ENCODE data around the gene STX8.

STX8 gene

DNA sequence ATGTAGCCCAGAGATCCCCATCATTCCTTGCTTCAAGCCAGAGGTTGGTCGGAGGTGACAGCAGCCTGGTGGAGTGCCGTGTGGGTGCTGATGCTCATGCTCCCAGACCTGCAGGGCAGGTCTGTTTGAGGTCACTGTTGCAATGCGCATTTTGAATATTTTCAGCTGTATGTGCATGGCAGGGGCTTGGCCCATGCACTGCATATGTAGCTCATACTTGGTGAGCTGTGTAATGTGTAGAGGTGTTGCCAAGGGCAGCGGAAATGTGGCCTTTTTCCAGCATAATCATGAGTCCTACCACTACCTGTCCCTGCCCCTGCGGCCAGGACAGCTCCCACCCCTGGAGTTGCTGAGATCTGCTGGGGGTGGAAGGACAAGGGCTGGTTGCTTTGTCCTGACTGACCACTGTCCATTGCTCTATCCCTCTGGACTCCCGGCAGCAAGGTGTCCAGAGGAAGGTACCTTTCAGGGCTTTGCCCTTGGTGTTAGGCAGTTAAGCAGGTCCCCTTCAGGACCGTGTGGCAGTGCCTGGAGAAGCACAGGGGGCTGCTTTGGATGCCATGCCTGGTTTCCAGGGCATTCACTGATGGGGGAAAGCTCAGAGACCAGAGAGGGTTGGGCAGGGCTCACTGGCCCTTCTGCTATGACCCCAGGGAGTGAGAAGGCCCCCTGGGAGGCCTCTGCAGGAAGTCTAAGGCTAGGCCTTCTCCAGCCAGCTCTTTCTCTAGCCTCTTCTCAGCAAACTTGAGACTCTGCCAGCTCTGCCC, 339.2 kb downstream of the STX8 start:
- no peak for DNase-seq

GRCh38 chr17:9235346-9235745, 340.3 kb downstream of the STX8 start:
- no peak for DNase-seq

DNA sequence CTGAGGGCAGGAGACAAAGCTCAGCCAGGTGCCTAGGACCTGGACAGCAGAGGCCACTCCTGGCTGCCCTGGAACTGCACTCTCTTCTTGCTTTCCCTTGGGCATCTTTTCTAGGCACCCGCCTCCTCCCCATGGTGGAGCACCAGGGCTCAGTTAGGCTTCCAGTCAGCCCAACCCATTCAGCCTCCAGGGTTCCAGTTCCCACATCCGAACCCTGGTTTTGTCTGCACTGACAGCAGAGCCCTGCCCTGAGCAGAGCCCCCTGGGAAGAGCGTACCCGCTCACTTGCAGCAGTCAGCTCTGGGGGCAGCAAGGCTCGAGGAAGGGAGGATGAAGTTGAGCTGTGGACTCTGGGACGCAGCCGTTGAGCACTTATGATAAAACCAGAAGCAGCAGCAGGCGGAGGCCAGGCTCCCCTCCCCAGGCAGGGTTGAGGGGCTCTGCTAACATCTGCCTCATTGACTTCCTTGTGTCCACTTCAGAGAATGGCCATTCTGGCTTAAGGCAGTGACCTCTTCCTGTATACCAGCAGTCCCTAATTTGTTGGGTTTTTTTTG, 341.2 kb downstream of the STX8 start:
- no peak for DNase-seq

DNA sequence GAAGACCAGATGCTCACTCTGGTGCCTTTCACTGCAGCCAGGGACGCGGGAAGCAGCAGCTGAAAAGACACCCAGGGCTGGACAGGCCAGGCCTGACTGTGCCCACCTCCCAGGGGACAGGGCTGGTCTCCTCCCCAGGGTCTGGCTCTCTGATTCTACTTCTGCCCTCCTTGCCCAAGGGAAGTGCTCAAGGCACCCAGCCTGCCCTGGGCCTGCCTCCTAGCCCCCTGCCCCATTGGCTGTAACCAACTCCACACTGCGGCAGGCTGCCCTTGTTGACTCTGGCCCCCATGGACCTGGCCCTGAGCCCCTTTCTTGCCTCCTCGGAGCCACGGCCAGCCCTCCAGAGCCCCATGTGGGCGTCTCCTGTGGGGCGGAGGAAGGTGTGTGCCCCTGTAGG, 341.9 kb downstream of the STX8 start:
- no peak for DNase-seq

DNA sequence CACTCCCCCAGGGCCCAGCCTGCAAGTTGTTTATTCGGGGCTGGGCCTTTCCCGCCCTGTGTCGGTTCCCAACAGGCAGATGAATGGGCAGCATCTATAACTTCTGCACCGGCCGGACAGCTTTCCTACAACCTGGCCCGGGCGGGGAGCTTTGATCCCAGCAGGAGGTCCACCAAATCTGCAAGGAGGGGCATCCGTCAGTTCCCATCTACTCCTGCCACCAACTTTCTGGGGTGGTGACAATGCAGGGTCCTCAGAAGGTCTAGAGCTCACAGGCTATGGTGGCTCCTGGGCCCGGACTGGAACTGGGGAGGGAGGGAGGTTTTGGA, 342.4 kb downstream of the STX8 start:
- no peak for DNase-seq

- DNase-seq, result no peak
Measured at GRCh38 chr17:9232591-9233270, 342.9 kb downstream of the STX8 start.

DNA sequence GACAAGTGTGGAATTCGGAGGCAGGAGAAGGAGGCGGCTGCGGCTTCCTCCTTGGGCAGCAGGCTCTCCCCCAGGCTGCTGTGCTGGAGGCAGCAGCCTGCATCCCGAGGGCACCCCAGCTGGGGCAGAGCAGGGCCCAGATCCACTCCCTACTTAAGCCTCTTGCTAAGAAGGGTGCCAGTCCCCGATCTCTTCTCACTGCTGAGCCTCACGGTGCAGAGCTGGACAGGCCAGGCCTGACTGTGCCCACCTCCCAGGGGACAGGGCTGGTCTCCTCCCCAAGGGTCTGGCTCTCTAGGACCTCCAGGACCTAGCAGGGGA, 343.5 kb downstream of the STX8 start:
- no peak for DNase-seq

- DNase-seq, result no peak
Measured at GRCh38 chr17:9231449-9232154, 344.0 kb downstream of the STX8 start.

DNA sequence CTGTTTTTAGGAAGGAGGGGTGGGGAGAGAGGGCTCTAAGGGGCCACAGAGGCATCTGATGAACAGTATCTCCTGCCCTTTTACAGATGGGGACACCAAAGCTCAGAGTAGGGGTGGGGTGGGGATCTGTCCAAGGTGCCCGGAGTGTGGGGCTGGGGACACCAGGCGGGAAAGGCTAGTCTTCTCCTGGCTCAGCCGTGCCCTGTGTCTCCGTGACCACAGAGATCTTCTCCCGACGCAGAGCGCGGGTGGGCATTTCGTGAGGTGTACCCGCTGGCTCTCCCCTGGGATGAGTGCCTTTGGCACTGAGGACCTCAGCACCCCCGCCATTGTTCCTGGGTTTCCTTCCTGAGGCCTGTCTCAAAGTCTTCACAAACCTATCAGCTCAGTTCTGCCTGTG, 344.8 kb downstream of the STX8 start:
- DNase-seq, result no peak

DNA sequence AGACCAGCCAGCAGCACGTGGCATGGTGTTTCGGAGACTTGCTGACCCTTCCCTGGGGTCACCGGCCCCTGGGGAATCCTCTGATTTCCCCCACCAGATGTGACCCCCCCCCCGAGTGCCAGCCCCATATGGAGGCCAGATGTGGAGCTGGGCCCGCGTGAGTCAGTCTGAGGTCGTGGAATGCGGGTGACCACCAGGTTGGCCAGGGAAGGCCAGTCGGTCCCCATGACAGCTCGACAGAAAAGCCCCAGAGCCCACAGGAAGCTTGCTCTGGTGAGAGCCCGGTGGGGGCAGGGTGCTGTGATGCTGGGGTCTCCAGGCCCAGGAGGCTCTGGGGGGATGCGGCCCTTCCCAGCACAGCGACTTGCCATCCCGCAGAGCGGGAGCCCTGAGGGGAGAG, 345.3 kb downstream of the STX8 start:
- DNase-seq, result no peak

- no peak for DNase-seq
Measured at GRCh38 chr17:9229826-9230201, 345.8 kb downstream of the STX8 start.

DNA sequence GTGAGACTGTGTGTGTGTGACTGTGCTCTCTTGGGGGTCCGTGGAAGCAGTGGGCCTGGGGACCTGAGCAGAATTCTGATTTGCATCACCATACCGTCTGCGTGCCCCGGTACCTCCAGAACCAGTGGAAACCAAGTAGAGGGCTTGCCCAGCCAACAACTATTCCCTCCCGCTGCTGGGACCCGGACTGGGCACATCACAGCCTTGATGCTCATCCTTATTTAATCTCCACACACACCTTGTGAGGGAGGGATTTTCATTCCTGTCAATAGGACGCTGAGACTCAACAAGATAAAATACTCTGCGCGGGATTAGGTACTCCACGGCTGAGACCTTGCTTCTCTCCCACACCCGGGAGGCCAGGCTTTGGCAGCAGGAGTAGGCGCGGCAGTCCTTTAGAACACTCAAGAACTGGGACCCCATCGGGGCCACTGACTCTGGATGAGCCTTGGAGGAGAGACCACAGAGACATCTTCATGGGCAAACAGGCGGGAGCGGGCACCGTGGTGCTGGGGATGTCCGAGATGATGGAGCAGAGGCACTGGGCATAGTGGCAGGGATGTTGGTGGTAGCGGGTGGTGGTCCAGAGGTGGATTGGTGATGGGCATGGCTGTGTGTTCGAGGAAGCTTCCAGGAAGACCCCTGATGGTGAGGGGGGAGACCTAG, 346.3 kb downstream of the STX8 start:
- no peak for DNase-seq

- no peak for DNase-seq
Measured at GRCh38 chr17:9228408-9229159, 347.0 kb downstream of the STX8 start.

GRCh38 chr17:9227819-9228407, 347.7 kb downstream of the STX8 start:
- no peak for DNase-seq

DNA sequence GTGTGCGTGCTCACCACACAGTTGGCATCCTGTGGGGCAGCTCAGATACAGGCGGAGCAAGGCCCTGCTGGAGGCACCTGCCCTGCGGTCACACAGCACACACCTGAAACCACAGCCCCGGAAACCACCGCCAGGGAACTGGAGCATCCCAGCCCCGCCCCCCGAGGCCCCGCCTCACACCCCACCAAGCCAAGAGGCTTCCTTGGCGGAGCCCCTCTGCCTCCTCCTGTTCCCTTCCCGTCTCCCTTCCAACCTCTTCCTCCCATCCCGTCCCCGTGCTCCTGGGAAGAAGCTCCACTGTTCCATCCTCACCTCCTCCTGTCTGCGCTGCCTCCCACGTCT, 348.9 kb downstream of the STX8 start:
- no peak for DNase-seq

GRCh38 chr17:9226130-9226793, 349.4 kb downstream of the STX8 start:
- no peak for DNase-seq

DNA sequence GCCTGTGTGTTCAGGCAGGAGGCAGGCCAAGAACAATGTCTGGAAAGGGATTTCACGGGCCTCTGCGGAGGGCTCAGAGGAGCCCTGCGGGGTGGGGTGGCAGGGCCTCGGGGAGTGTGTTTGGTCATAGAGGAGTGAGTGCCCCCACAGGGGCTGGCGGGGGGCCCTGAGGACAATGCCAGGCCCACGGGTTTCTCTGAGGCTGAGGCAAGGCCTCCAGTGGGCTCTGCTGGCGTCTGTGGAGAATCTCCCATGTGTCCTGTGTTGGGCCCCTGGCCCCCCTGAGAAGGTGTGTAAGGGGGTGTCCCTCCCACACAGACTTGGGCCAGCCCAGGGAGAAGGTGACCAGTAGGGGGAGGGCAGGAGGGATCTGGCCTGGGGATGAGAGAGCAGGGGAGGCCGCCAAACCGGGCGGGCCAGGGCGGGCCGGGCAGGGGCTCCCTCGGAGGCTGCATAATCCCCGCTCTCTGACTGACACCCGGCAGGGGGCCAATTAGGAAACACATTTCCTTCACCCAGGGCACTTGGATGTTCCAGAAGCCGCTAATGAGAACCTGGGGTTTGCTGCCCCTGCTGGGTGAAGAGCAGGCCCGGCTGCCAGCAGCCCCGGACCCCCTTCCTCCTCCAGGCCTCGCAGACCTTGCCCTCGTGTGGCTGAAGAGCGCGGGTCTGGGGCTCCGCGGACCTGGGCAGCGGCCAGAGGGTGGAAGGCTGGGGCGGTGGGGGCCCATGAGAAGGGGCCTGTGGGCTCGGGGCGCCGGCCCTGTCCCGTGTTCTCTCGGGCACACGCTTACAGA, 350.1 kb downstream of the STX8 start:
- DNase-seq, result no peak

DNA sequence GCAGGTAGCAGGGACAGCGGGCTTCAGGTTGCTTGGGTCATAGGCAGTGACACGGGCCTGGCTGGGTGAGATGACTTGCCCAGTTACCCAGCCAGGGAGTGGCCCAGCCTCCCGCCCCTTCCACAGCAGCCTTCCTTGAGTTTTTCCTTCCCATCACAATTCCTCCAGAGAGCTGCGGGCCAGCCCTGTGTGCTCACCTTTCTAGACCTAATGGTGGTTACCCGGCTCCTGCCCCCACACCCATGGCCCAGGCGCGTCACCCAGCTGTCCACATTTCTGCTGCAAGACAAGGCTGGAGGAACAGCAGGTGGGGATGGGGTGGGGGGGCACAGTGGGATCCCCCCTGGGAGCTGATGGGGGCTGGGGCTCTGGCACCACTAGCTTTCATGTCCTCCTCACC, 351.1 kb downstream of the STX8 start:
- DNase-seq, result no peak

- DNase-seq, result no peak
Measured at GRCh38 chr17:9223531-9223930, 352.1 kb downstream of the STX8 start.

GRCh38 chr17:9221922-9222180, 353.8 kb downstream of the STX8 start:
- no peak for DNase-seq

DNA sequence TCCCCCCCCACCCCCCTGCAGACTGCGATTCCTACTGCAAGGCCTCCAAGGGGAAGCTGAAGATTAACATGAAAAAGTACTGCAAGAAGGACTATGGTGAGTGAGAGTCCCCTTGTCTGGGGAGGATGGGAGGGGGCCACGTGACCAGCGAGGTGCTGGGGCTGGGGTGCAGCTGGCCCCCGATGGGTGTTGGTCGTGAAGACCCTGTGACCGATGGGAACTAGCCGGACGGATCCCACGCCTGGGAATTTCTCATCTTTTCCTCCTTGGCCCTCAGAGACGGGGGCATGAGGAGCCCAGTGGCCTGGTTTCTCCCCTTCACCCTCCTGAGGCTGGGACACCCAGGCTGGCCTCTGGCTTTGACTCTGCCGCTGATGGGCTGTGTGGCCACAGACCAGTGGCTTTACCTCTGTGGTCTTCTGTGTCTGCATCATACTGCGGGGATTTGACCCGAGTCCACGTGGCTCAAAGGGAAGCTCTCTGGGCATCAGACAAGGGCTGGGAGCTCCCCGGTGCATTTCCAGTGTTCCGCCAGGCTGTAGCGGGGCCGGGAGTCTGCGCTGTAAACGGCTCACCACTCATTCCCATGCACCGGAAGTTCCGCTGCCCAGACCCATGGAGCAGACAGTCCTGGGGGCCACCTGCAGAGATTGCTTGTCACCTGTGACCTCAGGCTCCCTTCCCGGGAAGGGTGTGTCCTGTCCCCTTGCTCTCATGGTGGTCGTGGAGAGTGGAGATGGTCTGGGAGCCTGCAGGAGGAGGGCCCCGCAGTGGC, 354.3 kb downstream of the STX8 start:
- DNase-seq, result no peak
